NCI-H446 (cell line): ENCODE measurements around the gene GOSR1.
A peak's percentile ranks its signal among the peaks of the same experiment; 100 is the strongest.
"Not testable (repeated sequence)": the region's sequence is repeated elsewhere in the genome, so short reads cannot be mapped to it uniquely, and the experiment has no call there.

Source experiments
- DNase-seq, 2 experiments: peaks; one replicate each; lab custom pipeline; 2025; lab: John Stamatoyannopoulos, UW

GOSR1 gene

GRCh38 chr17:30477083-30477773 lies at the start of gene GOSR1:
Gene GOSR1, plus strand, starts transcription at chr17:30477408. Its CDS starts 26 bp downstream, at chr17:30477434.
- DNase-seq, result peak; percentile 94 to 96

DNA sequence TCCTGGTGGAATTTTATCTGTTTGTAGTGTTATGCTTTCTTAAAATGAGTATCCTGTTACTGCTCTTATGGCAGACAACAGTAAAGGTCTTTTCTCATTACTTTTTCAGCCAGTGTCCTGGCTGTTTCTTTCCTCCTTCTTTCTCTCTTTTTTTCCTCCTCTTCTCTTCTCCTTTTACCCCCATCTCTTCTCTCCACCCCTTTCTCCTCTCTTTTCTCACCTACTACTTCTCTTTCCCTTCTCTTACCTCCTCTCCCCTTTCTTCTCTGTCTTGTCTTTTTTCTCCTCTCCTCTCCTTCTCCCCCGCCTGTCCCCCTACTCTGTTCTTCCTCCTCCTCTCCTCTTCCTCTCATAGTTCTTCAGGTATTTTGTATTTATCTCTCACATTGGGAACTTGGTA lies 49.6 kb upstream of the GOSR1 start:
- DNase-seq, result no peak

GRCh38 chr17:30429155-30429554 lies 48.1 kb upstream of the GOSR1 start:
- no peak for DNase-seq

DNA sequence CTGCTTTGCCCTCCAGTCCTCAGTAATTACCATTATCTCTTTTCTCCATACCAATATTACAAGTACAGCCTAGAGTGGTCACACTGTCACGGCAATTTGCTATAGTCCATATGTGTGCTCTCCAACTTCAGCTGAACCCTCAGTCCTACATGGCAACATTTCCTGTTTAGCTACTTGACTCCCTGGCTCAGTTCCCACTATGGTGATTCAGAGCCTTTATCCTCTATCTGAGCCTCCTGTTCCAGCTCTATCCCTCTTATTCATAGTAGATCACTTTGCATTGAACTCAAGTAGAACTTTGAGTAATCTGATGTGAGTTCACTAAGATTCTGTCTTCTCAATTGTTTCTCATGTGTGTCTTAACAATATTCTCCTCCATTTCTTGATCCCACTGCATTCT lies 43.7 kb upstream of the GOSR1 start:
- peak in 1 of 2 experiments; percentile 69 for DNase-seq

DNA sequence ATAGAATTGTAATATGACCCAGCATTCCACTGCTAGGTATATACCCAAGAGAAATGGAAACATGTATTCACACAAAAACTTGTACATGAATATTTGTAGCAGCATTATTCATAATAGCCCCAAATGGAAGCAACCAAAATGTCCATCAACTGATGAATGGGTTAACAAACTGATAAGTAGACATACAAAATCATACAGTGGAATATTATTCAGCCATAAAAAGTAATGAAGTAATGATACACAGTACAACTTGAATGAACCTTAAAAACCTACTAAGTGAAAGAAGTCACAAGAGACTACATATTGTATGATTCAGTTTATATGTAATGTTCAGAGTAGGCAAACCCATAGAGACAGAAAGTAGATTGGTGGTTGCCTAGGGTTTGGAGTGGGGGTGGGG lies 40.5 kb upstream of the GOSR1 start:
- no peak for DNase-seq

DNA sequence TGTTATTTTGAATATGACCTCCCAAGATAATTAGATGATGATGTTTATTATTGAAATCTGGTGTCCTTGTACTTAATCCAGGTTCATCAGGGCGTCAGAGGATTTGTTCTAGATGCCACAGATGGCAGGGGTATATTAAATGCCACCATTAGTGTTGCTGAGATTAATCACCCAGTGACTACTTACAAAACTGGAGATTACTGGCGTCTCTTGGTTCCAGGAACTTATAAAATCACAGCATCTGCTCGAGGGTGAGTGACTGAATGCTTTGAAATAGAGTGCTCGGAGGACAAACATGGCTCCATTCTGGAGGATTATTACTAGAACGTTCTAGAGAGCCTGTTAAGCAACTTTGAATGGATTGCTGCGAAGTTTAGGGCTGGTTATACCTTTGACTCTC lies 33.5 kb upstream of the GOSR1 start:
- DNase-seq, result peak in 1 of 2 experiments; percentile 41

- DNase-seq, result not testable (repeated sequence)
These were observed 30.6 kb upstream of the GOSR1 start for GRCh38 chr17:30446640-30447039.

GRCh38 chr17:30449480-30449879 lies 27.7 kb upstream of the GOSR1 start:
- DNase-seq, result peak; percentile 37 to 72

DNA sequence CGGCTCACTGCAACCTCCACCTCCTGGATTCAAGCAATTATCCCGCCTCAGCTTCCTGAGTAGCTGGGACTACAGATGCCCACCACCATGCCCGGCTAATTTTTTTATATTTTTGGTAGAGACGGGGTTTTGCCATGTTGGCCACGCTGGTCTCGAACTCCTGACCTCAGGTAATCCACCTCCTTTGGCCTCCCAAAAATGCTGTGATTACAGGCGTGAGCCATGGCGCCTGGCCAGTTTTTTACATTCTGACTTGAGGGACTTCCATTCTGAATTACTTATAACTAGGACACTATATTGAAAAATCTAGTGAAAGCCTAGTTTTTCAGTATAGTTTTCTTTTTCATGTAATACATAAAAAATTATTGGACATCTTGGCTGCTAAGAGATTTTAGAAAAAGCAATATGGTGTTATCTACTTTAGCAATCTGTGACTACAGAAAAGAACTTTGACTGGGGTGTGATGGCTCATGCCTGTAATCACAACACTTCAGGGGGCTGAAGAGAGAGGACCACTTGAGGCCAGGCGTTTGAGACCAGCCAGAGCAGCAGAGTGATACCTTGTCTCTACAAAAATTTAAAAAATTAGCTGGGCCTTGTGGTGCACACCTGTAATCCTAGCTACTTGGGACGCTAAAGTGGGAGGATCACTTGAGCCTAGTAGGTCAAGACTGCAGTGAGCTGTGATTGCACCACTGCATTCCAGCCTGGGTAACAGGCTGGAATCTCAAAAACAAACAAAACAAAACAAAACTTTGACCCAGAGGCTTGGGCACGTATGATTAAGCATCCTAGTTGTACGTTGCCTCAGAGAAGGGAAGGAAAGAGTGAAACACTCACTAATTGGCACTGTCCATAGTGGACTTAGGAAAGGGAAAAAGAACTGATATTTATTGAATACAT lies 26.8 kb upstream of the GOSR1 start:
- no peak for DNase-seq

GRCh38 chr17:30454635-30455034 lies 22.6 kb upstream of the GOSR1 start:
- no peak for DNase-seq

DNA sequence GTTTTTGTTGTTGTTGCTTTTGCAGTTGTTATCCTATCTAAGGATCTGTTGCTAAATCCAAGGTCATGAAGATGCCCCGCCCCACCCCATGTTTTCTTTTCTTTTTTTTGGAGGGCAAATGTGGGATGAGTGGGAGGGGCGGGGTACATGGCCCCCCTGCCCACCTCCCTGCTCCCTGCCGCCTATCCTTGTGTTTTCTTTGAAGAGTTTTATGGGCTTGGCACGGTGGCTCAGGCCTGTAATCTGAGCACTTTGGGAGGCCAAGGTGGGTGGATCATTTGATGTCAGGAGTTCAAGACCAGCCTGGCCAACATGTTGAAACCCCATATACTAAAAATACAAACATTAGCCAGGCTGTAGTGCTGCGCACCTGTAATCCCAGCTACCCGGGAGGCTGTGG lies 18.8 kb upstream of the GOSR1 start:
- no peak for DNase-seq

GRCh38 chr17:30458797-30459413 lies 18.3 kb upstream of the GOSR1 start:
- not testable (repeated sequence) for DNase-seq

DNA sequence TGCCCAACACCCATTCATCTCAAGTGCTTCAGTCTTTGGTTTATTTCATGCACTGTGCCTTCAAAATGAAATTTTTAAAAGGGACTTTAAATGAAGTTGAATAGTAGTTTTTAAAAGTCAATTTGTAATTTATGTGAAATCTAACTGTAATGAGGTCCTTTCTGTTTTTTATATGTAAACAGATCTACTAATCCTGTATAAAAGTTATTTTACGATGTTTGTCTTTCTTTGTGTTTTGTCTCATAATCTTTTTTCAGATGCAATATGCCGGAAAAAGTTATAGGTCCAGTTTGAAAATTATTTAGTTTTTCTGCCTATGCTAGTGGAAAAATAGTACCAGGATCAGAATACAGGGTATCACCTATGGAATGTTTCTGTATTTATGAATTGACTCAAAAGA lies 8.7 kb upstream of the GOSR1 start:
- no peak for DNase-seq

DNA sequence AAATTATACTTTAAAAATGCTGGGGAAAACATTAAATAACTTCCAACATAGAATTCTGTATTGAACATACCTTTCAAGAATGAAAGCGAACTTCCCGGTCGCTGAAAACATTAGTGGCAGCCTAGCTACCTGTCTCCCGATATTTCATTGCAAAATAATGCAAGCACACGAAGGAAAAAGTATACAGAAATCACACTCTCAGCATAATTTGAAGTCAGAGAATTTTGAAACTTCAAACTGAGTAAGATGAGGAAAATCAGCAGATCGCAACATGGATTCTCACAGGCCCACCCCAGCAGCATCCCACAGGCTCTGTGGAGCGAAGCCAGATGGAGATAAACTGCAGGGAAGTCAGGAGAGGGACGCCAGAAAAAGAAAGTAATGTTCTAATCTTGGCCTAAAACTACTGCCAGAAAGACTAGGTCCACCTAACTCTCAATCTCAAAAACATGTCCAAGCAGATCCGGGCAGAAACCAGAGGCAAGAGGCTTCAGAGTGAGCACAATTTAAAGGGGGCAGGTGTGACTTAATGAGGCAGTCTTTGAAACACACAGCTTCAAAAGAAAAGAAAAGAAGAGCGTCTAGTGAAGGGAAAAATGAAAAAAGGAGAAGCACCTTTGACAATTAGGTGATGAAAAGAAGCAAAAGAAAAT lies 4.8 kb upstream of the GOSR1 start:
- no peak for DNase-seq

DNA sequence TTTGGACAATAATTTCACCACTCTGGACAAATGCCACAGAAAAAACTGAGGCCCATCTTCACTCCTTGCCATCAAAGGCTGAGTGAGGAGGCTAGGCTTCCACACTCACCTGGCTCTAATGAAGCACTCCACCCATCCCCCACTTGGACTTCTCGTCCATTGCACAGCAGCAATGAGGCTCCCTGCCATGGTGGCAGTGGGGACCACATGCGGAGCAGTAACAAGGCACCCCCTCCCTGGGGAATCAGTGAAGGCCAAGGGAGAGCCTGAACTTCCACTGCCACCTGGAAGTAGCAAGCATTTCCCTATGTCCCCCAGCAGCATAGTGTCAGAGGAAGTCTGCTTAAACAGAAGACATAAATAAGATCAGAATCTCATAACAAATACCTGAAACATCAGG lies 2.0 kb upstream of the GOSR1 start:
- no peak for DNase-seq

DNA sequence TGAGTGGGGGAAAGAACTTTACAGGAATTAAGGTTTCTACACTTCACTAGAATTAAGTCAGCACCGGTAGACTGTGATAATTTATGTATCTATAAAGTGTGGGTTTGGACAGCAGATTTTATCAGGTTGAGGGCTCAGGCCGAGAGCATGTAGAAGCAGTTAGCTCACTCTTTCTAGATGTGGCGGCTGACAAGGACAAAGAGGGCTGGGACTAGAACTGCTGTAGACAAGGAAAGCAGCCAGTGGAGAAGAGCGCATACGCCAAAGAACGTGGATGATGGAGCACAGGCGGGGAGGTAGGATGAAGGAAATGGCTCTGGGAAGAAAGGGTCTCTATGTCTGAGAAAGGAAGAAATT lies 504 bp upstream of the GOSR1 start:
- DNase-seq, result peak in 1 of 2 experiments; percentile 24

GRCh38 chr17:30477774-30478115 lies 537 bp downstream of the GOSR1 start:
- no peak for DNase-seq

GRCh38 chr17:30482555-30482954 lies 5.3 kb downstream of the GOSR1 start:
- DNase-seq, result no peak

DNA sequence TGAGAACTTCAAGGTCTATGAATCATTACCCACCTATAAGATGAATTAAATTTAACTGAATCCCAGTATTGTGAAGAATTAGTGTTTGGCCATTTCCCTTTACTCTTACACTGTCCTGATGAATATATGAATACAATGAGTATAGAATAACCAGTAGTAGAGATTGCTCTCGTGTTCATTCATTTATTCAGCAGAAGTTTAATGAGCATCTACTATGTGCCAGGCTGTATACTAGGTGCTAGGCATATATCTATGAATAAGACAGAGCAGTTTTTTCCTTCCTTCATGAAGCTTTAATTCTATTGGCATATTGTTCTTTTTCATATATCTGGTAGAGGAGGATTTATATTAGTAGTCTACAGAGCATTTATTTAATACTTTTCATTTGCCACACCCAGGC lies 6.0 kb downstream of the GOSR1 start:
- DNase-seq, result no peak

DNA sequence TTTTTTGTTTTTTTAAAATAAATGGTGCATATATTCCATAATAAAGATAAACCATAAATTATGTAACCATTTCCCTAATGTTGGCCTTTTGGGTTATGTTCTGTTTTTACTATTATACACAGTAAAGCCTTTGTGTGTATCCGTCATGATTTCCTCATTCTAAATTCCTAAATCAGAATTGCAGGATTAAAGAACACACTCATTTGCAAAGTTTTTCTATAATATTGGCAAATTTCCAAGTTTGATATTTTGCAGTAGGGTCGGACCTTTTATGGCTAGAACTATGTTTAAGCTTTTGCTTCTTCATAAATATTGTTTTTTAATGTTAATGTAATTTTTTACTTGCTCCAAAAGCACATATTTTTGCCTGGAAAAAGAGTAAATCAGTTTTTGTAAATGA lies 16.6 kb downstream of the GOSR1 start:
- DNase-seq, result no peak

DNA sequence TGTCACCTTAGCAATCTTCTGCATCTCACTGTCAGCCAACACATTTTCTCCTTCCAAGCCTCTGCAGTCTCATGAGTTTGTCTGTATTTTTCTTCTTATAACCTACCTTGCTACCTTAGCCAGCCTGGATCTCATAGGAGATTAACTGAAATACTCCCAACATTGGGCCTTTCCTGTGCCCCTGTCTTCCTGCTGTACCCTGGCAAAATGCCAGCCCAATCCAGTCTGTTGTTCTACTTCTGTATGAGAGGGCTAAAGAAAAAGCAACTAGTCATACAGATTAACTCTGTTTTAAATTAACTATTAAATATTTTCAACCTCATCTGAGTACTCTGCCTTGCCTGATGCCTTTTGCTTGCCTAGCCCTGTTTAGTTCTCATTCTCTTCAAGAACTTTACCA lies 18.4 kb downstream of the GOSR1 start:
- DNase-seq, result no peak

DNA sequence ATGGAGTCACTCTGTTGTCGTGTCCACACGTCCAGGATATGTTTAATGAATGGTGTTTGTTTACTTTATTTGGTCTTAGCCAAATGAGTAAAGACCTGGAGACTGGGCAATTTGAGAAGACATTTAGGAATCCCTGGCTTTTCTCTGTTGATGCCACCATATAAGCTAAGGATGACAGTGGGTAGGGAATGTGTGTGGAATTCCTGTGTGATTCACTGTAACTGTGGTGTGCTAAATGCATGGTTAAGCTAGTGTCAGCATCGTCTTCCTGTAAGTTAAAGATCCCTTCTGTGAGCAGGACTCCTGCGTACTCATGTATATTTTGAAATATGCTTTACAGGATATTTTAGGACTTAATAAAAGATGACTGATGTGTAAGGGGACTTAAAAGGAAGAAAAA lies 26.4 kb downstream of the GOSR1 start:
- no peak for DNase-seq
